Measurements from ENCODE around the gene BCKDHA. TPM values are rescaled to one million over a fixed set of nuclear protein-coding genes. Genes with fewer than 3 reads are reported as not detected.

Gene BCKDHA
- total RNA-seq, 2 experiments from 2014 or later, result 18.2 to 21.7 TPM

GRCh38 chr19:41443813-41444455 lies 46.3 kb downstream of the BCKDHA start:
- Mint-ChIP-seq H3K27ac (no peak overlapping the region), H3K36me3 (ENCODE audit: low read depth) (no peaks in the 10 kb centered on the region), H3K4me3 (no peak overlapping the region), H3K27me3 (ENCODE audit: low read depth) (no peaks in the 10 kb centered on the region), H3K9me3 (no peaks in the 10 kb centered on the region), H3K4me1 (ENCODE audit: low read depth) (peaks cover 5% of the 10 kb centered on the region)
- CTCF ChIA-PET, result no interaction called here
- intact Hi-C loops (cut with micrococcal nuclease), result no loop called here
- DNase-seq, result no peak

GRCh38 chr19:41445575-41445974 lies 48.0 kb downstream of the BCKDHA start:
- CTCF ChIA-PET, result interaction anchor here (7.6 to 9.5 kb wide), 2 partner anchors 122 to 151 kb away, joined by 92 to 185 read pairs; no protein-coding TSS in a partner anchor

GRCh38 chr19:41447732-41448332 lies 50.2 kb downstream of the BCKDHA start:
- CTCF ChIA-PET, result interaction anchor here (0.7 to 9.5 kb wide), 14 partner anchors 8 to 259 kb away, joined by 3 to 185 read pairs (median 8); partner anchors contain the start of genes CEACAM21 and DMAC2
- H3K4me3 Mint-ChIP-seq, result no peak overlapping the region
- no peak overlapping the region for H3K27ac Mint-ChIP-seq
- H3K36me3 Mint-ChIP-seq (ENCODE audit: low read depth), result no peaks in the 10 kb centered on the region
- intact Hi-C loops (cut with micrococcal nuclease), result loop anchor here (5.0 kb wide), 2 partner anchors 69 to 246 kb away; no protein-coding TSS in a partner anchor
- no peaks in the 10 kb centered on the region for H3K9me3 Mint-ChIP-seq
- H3K4me1 Mint-ChIP-seq (ENCODE audit: low read depth), result peaks cover 11% of the 10 kb centered on the region
- no peak for DNase-seq
- H3K27me3 Mint-ChIP-seq (ENCODE audit: low read depth), result no peaks in the 10 kb centered on the region

More at GRCh38 chr19:41445575-41445974, 48.0 kb downstream of the BCKDHA start:
- DNase-seq, result no peak
- H3K27me3 Mint-ChIP-seq (ENCODE audit: low read depth), result no peaks in the 10 kb centered on the region
- peaks cover 11% of the 10 kb centered on the region for H3K4me1 Mint-ChIP-seq (ENCODE audit: low read depth)
- no peak overlapping the region for H3K4me3 Mint-ChIP-seq
- intact Hi-C loops (cut with micrococcal nuclease), result loop anchor here (5.0 kb wide), 2 partner anchors 72 to 243 kb away; no protein-coding TSS in a partner anchor
- H3K36me3 Mint-ChIP-seq (ENCODE audit: low read depth), result no peaks in the 10 kb centered on the region
- H3K27ac Mint-ChIP-seq, result no peak overlapping the region
- H3K9me3 Mint-ChIP-seq, result no peaks in the 10 kb centered on the region

GRCh38 chr19:41449079-41449864 lies 51.7 kb downstream of the BCKDHA start:
- peaks cover 11% of the 10 kb centered on the region for H3K4me1 Mint-ChIP-seq (ENCODE audit: low read depth)
- CTCF ChIA-PET, result interaction anchor here (0.6 to 9.5 kb wide), 34 partner anchors 8 to 326 kb away, joined by 3 to 185 read pairs (median 4); partner anchors contain the start of genes CEACAM21 and DMAC2
- no peaks in the 10 kb centered on the region for H3K27me3 Mint-ChIP-seq (ENCODE audit: low read depth)
- peak overlapping the region; percentile 77 for H3K4me3 Mint-ChIP-seq
- intact Hi-C loops (cut with micrococcal nuclease), result loop anchor here (1.0 to 5.0 kb wide), 6 partner anchors 68 to 247 kb away; no protein-coding TSS in a partner anchor
- DNase-seq, result peak; percentile 84
- peak overlapping the region; percentile 56 for H3K27ac Mint-ChIP-seq
- H3K9me3 Mint-ChIP-seq, result no peaks in the 10 kb centered on the region
- H3K36me3 Mint-ChIP-seq (ENCODE audit: low read depth), result no peaks in the 10 kb centered on the region

- intact Hi-C loops (cut with micrococcal nuclease), result loop anchor here (1.0 to 5.0 kb wide), 6 partner anchors 67 to 248 kb away; no protein-coding TSS in a partner anchor
- Mint-ChIP-seq H3K9me3 (no peaks in the 10 kb centered on the region), H3K27me3 (ENCODE audit: low read depth) (no peaks in the 10 kb centered on the region), H3K27ac (peak overlapping the region; percentile 56), H3K4me3 (peak overlapping the region; percentile 18), H3K36me3 (ENCODE audit: low read depth) (no peaks in the 10 kb centered on the region), H3K4me1 (ENCODE audit: low read depth) (peaks cover 11% of the 10 kb centered on the region)
- CTCF ChIA-PET, result interaction anchor here (0.6 to 9.5 kb wide), 23 partner anchors 8 to 832 kb away, joined by 3 to 185 read pairs (median 4); partner anchors contain the start of genes CEACAM21 and DMAC2
- DNase-seq, result no peak
Measured at GRCh38 chr19:41449865-41450178, 52.2 kb downstream of the BCKDHA start.

- no peaks in the 10 kb centered on the region for H3K36me3 Mint-ChIP-seq (ENCODE audit: low read depth)
- intact Hi-C loops (cut with micrococcal nuclease), result no loop called here
- CTCF ChIA-PET, result interaction anchor here (0.7 to 9.5 kb wide), 3 partner anchors 12 to 175 kb away, joined by 3 to 185 read pairs (median 6); partner anchors contain the start of gene DMAC2
- no peaks in the 10 kb centered on the region for H3K9me3 Mint-ChIP-seq
- H3K27me3 Mint-ChIP-seq (ENCODE audit: low read depth), result no peaks in the 10 kb centered on the region
- peaks cover 22% of the 10 kb centered on the region for H3K4me1 Mint-ChIP-seq (ENCODE audit: low read depth)
- H3K27ac Mint-ChIP-seq, result no peak overlapping the region
- H3K4me3 Mint-ChIP-seq, result no peak overlapping the region
- DNase-seq, result no peak
Measured at GRCh38 chr19:41452584-41453275, 55.1 kb downstream of the BCKDHA start.

GRCh38 chr19:41455936-41456335 lies 58.3 kb downstream of the BCKDHA start:
- Mint-ChIP-seq H3K4me3 (no peak overlapping the region), H3K36me3 (ENCODE audit: low read depth) (no peaks in the 10 kb centered on the region), H3K4me1 (ENCODE audit: low read depth) (peaks cover 15% of the 10 kb centered on the region), H3K27ac (no peak overlapping the region), H3K9me3 (no peaks in the 10 kb centered on the region), H3K27me3 (ENCODE audit: low read depth) (no peaks in the 10 kb centered on the region)
- intact Hi-C loops (cut with micrococcal nuclease), result no loop called here
- DNase-seq, result no peak
- CTCF ChIA-PET, result interaction anchor here (1.0 to 2.4 kb wide), 6 partner anchors 9 to 187 kb away, joined by 3 to 14 read pairs (median 8); partner anchors contain the start of gene DMAC2

GRCh38 chr19:41456342-41456918 lies 58.8 kb downstream of the BCKDHA start:
- Mint-ChIP-seq H3K9me3 (no peaks in the 10 kb centered on the region), H3K36me3 (ENCODE audit: low read depth) (no peaks in the 10 kb centered on the region), H3K4me1 (ENCODE audit: low read depth) (peaks cover 15% of the 10 kb centered on the region), H3K4me3 (no peak overlapping the region), H3K27ac (no peak overlapping the region), H3K27me3 (ENCODE audit: low read depth) (no peaks in the 10 kb centered on the region)
- DNase-seq, result no peak
- intact Hi-C loops (cut with micrococcal nuclease), result no loop called here
- CTCF ChIA-PET, result interaction anchor here (1.0 to 2.4 kb wide), 7 partner anchors 8 to 186 kb away, joined by 3 to 14 read pairs (median 10); partner anchors contain the start of gene DMAC2

GRCh38 chr19:41457241-41457640 lies 59.6 kb downstream of the BCKDHA start:
- no peaks in the 10 kb centered on the region for H3K9me3 Mint-ChIP-seq
- no peak for DNase-seq
- CTCF ChIA-PET, result interaction anchor here (0.6 to 2.4 kb wide), 7 partner anchors 8 to 140 kb away, joined by 3 to 14 read pairs (median 10); partner anchors contain the start of gene DMAC2
- peaks cover 15% of the 10 kb centered on the region for H3K4me1 Mint-ChIP-seq (ENCODE audit: low read depth)
- H3K27ac Mint-ChIP-seq, result no peak overlapping the region
- no peaks in the 10 kb centered on the region for H3K36me3 Mint-ChIP-seq (ENCODE audit: low read depth)
- no peaks in the 10 kb centered on the region for H3K27me3 Mint-ChIP-seq (ENCODE audit: low read depth)
- no peak overlapping the region for H3K4me3 Mint-ChIP-seq
- intact Hi-C loops (cut with micrococcal nuclease), result no loop called here

GRCh38 chr19:41462497-41462896 lies 64.9 kb downstream of the BCKDHA start:
- CTCF ChIA-PET, result no interaction called here
- Mint-ChIP-seq H3K36me3 (ENCODE audit: low read depth) (no peaks in the 10 kb centered on the region), H3K27me3 (ENCODE audit: low read depth) (peaks cover 1% of the 10 kb centered on the region), H3K4me3 (no peak overlapping the region), H3K27ac (no peak overlapping the region), H3K9me3 (no peaks in the 10 kb centered on the region), H3K4me1 (ENCODE audit: low read depth) (peaks cover 6% of the 10 kb centered on the region)
- intact Hi-C loops (cut with micrococcal nuclease), result no loop called here
- no peak for DNase-seq
